Lower leg skin (tissue), 3 donors: ENCODE results near the gene NEGR1.

Experiments
- CTCF ChIP-seq, 3 donors: fragments of 450-650 bp; IDR thresholded peaks; one replicate each; pipeline ENCODE4 v1.5.1; 2016; ENCODE audit warnings: antibody characterized with exemption in 3 of 3, mild to moderate bottlenecking in 3 of 3, moderate library complexity in 2 of 3
- POLR2A ChIP-seq, 2 donors: fragments of 450-650 bp; IDR thresholded peaks; one replicate each; pipeline ENCODE4 v1.6.1; 2016 to 2017; ENCODE audit warnings: antibody characterized with exemption in 2 of 2, mild to moderate bottlenecking in 1 of 2, moderate library complexity in 1 of 2

- TF ChIP-seq POLR2A (IDR thresholded peaks at IDR 0.05) = no peak
- TF ChIP-seq CTCF (IDR thresholded peaks at IDR 0.05) = no peak
These were observed 904.5 kb downstream of the NEGR1 start for GRCh38 chr1:71377886-71378285.
